DND-41 (cell line): ENCODE data around the gene FSD1L.

Experiments used
- CTCF ChIP-seq: IDR thresholded peaks from 2 replicates; pipeline ENCODE4 v1.5.1; 2012; ENCODE audit warnings: borderline replicate concordance, low read length, moderate library complexity, mild to moderate bottlenecking; ENCODE audit not compliant: poor library complexity, severe bottlenecking; ENCODE audit errors: extremely low read depth
- EZH2 ChIP-seq: IDR thresholded peaks from 3 replicates; pipeline ENCODE4 v1.6.1; 2012; ENCODE audit warnings: borderline replicate concordance, low read depth, mild to moderate bottlenecking, moderate library complexity, low read length, inconsistent platforms; ENCODE audit not compliant: severe bottlenecking

- TF ChIP-seq CTCF (no peak), EZH2 (no peak)
These were observed 54.4 kb downstream of the FSD1L start for GRCh38 chr9:105502276-105502675.
